OCI-LY3 (cell line): Measurements from ENCODE around the gene SRP9.

Experiments
- H2AFZ ChIP-seq: fragments of 200-600, 300-600 bp; shearing (Covaris generic); 2 replicates; pipeline ENCODE4 v1.6.0; 2014; ENCODE audit warnings: antibody characterized with exemption, low read depth, low read length
- H3K27ac ChIP-seq: fragments of 200-600, 300-600 bp; sonication (generic); 2 replicates; pipeline ENCODE4 v1.5.1; 2014; ENCODE audit warnings: mild to moderate bottlenecking, low read length, moderate library complexity, mixed read lengths
- H3K27me3 ChIP-seq: fragments of 200-600, 300-600 bp; sonication (generic); 2 replicates; pipeline ENCODE4 v1.6.1; 2014; ENCODE audit warnings: low read depth, low read length, mixed read lengths
- H3K36me3 ChIP-seq: fragments of 200-600, 300-600 bp; sonication (generic); replicated peaks from 2 replicates; pipeline ENCODE3; 2014; ENCODE audit warnings: low read depth, low read length, mixed read lengths
- H3K4me1 ChIP-seq: fragments of 300-600, 200-600 bp; sonication (generic); 2 replicates; pipeline ENCODE4 v1.6.1; 2014; ENCODE audit warnings: low read length, mixed read lengths
- H3K4me2 ChIP-seq: fragments of 200-600, 300-600 bp; sonication (generic); 2 replicates; pipeline ENCODE4 v1.6.1; 2014; ENCODE audit warnings: low read length, mixed read lengths
- H3K4me3 ChIP-seq: fragments of 300-600, 200-600 bp; sonication (generic); 2 replicates; pipeline ENCODE4 v1.5.1; 2014; ENCODE audit warnings: antibody characterized with exemption, mild to moderate bottlenecking, low read length, moderate library complexity
- H3K79me2 ChIP-seq: fragments of 300-600, 200-600 bp; shearing (Covaris generic); 2 replicates; pipeline ENCODE4 v1.6.1; 2014; ENCODE audit warnings: mild to moderate bottlenecking, low read length, mixed read lengths
- H3K9ac ChIP-seq: fragments of 300-600, 200-600 bp; shearing (Covaris generic); 2 replicates; pipeline ENCODE4 v1.6.0; 2014; ENCODE audit warnings: mild to moderate bottlenecking, low read length, moderate library complexity
- H3K9me3 ChIP-seq: fragments of 200-600, 300-600 bp; shearing (Covaris generic); 2 replicates; pipeline ENCODE4 v1.6.1; 2014; ENCODE audit warnings: low read length, mixed read lengths; ENCODE audit not compliant: insufficient read depth
- H4K20me1 ChIP-seq: fragments of 200-600, 300-600 bp; sonication (generic); 2 replicates; pipeline ENCODE4 v1.6.1; 2016; ENCODE audit warnings: low read length, mixed read lengths; ENCODE audit not compliant: insufficient read depth
- CTCF ChIP-seq: fragments of 200-600, 300-600 bp; sonication (generic); IDR thresholded peaks from 2 replicates; pipeline ENCODE4 v1.5.1; 2014; ENCODE audit warnings: antibody characterized with exemption, low read length, low read depth
- EZH2phosphoT487 ChIP-seq: fragments of 200-600 bp; shearing (Covaris generic); IDR thresholded peaks from 2 replicates; pipeline ENCODE4 v1.6.1; 2018; ENCODE audit warnings: antibody characterized with exemption, mixed run types, low read depth

The SRP9 gene

GRCh38 chr1:225739542-225740107, 38.0 kb upstream of the SRP9 start:
- H4K20me1 ChIP-seq: no peaks in the 10 kb centered on the region
- no peaks in the 10 kb centered on the region for H3K4me1 ChIP-seq
- H3K36me3 ChIP-seq: no peaks in the 10 kb centered on the region
- no peaks in the 10 kb centered on the region for H3K79me2 ChIP-seq
- H3K9ac ChIP-seq: no peak overlapping the region
- H2AFZ ChIP-seq: no peak overlapping the region
- H3K27me3 ChIP-seq: no peaks in the 10 kb centered on the region
- H3K27ac ChIP-seq: no peak overlapping the region
- TF ChIP-seq EZH2phosphoT487 (no peak), CTCF (no peak)
- H3K4me2 ChIP-seq: no peak overlapping the region
- no peak overlapping the region for H3K4me3 ChIP-seq
- no peaks in the 10 kb centered on the region for H3K9me3 ChIP-seq

DNA sequence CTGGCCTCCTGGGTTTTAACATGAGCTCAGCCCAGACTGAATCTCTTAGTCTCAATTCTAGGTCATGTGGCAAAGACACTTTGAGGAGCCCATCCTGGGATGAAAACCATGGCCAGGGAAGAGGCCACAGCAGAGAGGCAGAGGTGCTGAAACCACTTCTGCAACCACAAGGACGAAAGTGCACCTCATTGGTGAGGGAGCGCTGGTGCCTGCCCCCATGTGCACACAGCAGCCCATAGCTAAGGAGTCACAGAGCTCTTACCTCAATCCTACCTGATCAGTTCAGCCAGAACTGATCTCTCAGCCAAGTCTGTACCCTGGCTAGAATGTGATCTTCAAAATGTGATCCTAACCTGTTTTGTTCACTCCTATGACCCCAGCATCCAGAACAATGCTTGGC, 32.9 kb upstream of the SRP9 start:
- TF ChIP-seq CTCF: no peak
- TF ChIP-seq EZH2phosphoT487: no peak

GRCh38 chr1:225745273-225745672, 32.4 kb upstream of the SRP9 start:
- no peaks in the 10 kb centered on the region for H4K20me1 ChIP-seq
- no peaks in the 10 kb centered on the region for H3K36me3 ChIP-seq
- H3K79me2 ChIP-seq: no peaks in the 10 kb centered on the region
- H2AFZ ChIP-seq: no peak overlapping the region
- no peak overlapping the region for H3K27ac ChIP-seq
- H3K4me2 ChIP-seq: no peak overlapping the region
- H3K9me3 ChIP-seq: no peaks in the 10 kb centered on the region
- no peaks in the 10 kb centered on the region for H3K4me1 ChIP-seq
- H3K4me3 ChIP-seq: no peak overlapping the region
- TF ChIP-seq EZH2phosphoT487 (no peak), CTCF (no peak)
- no peak overlapping the region for H3K9ac ChIP-seq
- H3K27me3 ChIP-seq: no peaks in the 10 kb centered on the region

More for the DNA sequence above, 32.9 kb upstream of the SRP9 start:
- Histone ChIP-seq H3K9ac (no peak overlapping the region), H2AFZ (no peak overlapping the region), H3K4me1 (no peaks in the 10 kb centered on the region), H3K27me3 (no peaks in the 10 kb centered on the region), H3K27ac (no peak overlapping the region), H3K9me3 (no peaks in the 10 kb centered on the region), H3K36me3 (no peaks in the 10 kb centered on the region), H4K20me1 (no peaks in the 10 kb centered on the region), H3K4me2 (no peak overlapping the region), H3K4me3 (no peak overlapping the region), H3K79me2 (no peaks in the 10 kb centered on the region)

- no peaks in the 10 kb centered on the region for H3K79me2 ChIP-seq
- H3K36me3 ChIP-seq: no peaks in the 10 kb centered on the region
- H3K4me2 ChIP-seq: no peak overlapping the region
- no peak overlapping the region; the same call in 1 of the 2 replicates for H2AFZ ChIP-seq
- no peaks in the 10 kb centered on the region for H4K20me1 ChIP-seq
- no peaks in the 10 kb centered on the region for H3K4me1 ChIP-seq
- H3K9me3 ChIP-seq: no peaks in the 10 kb centered on the region
- H3K9ac ChIP-seq: no peak overlapping the region
- TF ChIP-seq CTCF (no peak), EZH2phosphoT487 (no peak)
- H3K27ac ChIP-seq: no peak overlapping the region
- H3K4me3 ChIP-seq: no peak overlapping the region
- H3K27me3 ChIP-seq: no peaks in the 10 kb centered on the region
Measured at GRCh38 chr1:225746361-225747179, 31.1 kb upstream of the SRP9 start.
